ENCODE results near the gene ENO1. TPM values are rescaled to one million over a fixed set of nuclear protein-coding genes. Genes with fewer than 3 reads are reported as not detected.
A peak's percentile ranks its signal among the peaks of the same experiment; 100 is the strongest.
"Not testable (repeated sequence)": the region's sequence is repeated elsewhere in the genome, so short reads cannot be mapped to it uniquely, and the experiment has no call there.

Gene ENO1
- total RNA-seq: 100 to 1,000 TPM; 383 to 734 (median 494) TPM
- long read RNA-seq, donor 1, transcript ENO1-201 (12 exons, 1,781 nt): major isoform, 671 of 821 reads
- long read RNA-seq, donor 1, transcript ENO1-203 (9 exons, 2,548 nt): minor isoform, 5 of 821 reads
- long read RNA-seq, donor 1, partial matches to known transcripts: 113 of 821 reads
- long read RNA-seq, donor 1, other reads (novel, unspliced or antisense): 28 of 821 reads
- long read RNA-seq, donor 2, transcript ENO1-201 (12 exons, 1,781 nt): major isoform, 1,088 of 1,153 reads
- long read RNA-seq, donor 2, partial matches to known transcripts: 38 of 1,153 reads
- long read RNA-seq, donor 2, other reads (novel, unspliced or antisense): 26 of 1,153 reads

DNA sequence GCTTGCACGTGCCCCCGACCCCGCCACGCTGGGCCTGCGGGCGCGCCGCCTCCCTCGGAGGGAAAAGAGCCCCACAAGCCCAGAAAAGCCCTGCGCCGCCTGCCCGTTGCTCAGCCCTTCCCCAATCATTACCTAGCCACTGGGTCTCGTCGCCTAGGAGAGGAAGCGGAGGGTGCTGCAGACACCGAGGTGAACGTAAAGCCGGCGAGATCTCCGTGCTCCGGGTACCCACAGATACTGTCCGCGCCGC, at the start of gene ENO1:
ENO1 (minus strand) TSS at position 239 of the 250 bp plus-strand sequence. CDS start 3,778 bp downstream, outside the sequence.
- TF ChIP-seq, protein P1, sequence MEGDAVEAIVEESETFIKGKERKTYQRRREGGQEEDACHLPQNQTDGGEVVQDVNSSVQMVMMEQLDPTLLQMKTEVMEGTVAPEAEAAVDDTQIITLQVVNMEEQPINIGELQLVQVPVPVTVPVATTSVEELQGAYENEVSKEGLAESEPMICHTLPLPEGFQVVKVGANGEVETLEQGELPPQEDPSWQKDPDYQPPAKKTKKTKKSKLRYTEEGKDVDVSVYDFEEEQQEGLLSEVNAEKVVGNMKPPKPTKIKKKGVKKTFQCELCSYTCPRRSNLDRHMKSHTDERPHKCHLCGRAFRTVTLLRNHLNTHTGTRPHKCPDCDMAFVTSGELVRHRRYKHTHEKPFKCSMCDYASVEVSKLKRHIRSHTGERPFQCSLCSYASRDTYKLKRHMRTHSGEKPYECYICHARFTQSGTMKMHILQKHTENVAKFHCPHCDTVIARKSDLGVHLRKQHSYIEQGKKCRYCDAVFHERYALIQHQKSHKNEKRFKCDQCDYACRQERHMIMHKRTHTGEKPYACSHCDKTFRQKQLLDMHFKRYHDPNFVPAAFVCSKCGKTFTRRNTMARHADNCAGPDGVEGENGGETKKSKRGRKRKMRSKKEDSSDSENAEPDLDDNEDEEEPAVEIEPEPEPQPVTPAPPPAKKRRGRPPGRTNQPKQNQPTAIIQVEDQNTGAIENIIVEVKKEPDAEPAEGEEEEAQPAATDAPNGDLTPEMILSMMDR (IDR thresholded peaks at IDR 0.05): no peak
- ATAC-seq (peak; percentile 0), DNase-seq (no peak)
- Histone ChIP-seq H3K4me1 (ENCODE audit: low read depth) (peaks cover 54% of the 10 kb centered on the region), H3K4me3 (peak within 1 kb of the TSS; percentile 90), H3K36me3 (ENCODE audit: low read depth) (no peaks in the 10 kb centered on the region), H3K9me3 (no peaks in the 10 kb centered on the region)
- intact Hi-C loops (cut with DNase I, micrococcal nuclease): no loop called here

DNA sequence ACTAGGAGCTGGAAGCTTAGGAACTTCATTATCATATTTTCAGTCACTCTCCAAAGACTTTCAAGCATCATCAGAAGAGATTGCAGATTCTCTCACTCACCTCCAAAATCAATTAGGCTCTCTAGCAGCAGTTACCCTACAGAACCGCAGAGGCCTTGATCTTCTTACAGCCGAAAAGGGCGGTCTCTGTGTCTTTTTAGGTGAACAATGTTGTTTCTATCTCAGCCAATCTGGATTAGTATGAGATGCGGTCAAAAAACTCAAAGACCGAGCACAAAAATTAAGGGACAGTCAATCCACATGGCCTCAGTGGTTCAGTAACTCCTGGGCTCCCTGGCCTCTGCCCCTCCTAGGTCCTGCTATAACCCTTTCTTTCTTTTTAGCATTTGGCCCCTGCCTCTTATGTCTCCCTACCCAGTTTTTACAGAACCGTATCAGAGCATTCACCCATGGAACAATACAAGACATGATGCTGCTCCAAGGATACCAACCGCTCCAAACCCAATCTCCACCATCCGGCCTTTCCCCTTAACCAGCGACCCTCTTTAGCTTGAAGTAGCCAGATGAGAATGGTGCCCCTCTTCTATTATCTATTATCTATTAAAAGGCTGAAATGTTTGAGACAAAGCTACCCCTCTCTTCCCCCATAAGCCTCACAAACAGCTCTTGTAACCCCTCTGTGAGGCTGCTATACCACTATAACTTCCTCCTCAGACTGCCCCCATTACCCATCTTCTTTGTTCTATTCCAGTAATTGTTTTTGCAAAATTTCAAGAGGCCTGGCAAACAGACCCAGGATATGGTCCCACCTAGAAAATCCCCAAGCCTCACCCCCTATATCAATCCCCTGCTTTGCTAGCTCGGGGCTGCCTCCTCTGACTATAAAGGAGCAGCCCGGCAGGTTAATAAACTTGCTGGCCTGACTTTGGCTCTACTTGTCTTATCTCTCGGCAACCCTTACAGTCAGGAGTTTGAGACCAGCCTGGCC, 48.5 kb upstream of the ENO1 start:
- TF ChIP-seq, protein P1 (IDR thresholded peaks at IDR 0.05): no peak
- no peaks in the 10 kb centered on the region for H3K9me3 ChIP-seq
- no peaks in the 10 kb centered on the region for H3K4me1 ChIP-seq (ENCODE audit: low read depth)
- no peaks in the 10 kb centered on the region for H3K36me3 ChIP-seq (ENCODE audit: low read depth)
- intact Hi-C loops (cut with DNase I, micrococcal nuclease): loop anchor here in 1 of 2 donors (10.0 kb wide), 1 partner anchor 58 kb away; no protein-coding TSS in a partner anchor
- ATAC-seq (no peak), DNase-seq (no peak)
- H3K4me3 ChIP-seq: no peak overlapping the region

DNA sequence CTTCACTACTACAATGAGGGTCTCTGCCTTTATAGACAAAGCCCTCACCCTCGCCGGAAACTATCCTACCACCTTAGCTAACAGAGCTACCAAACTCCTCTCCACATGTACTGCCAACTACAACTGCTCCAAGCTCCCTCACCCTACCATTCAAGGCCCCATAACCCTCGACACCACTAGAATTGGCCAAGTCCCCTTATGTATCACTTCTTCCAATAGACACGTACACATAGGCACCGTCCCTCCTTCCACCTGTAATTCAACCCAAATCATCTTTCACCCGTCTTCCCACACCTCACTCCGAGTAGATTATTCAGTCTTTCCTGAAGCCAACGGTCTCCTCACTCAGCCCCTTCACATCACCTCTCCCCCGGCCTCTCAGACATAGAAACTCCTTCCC, 47.5 kb upstream of the ENO1 start:
- H3K4me1 ChIP-seq (ENCODE audit: low read depth): no peaks in the 10 kb centered on the region
- H3K9me3 ChIP-seq: no peaks in the 10 kb centered on the region
- H3K4me3 ChIP-seq: no peak overlapping the region
- DNase-seq: no peak
- ATAC-seq: no peak
- H3K36me3 ChIP-seq (ENCODE audit: low read depth): no peaks in the 10 kb centered on the region
- TF ChIP-seq, protein P1 (IDR thresholded peaks at IDR 0.05): no peak
- intact Hi-C loops (cut with DNase I, micrococcal nuclease): loop anchor here in 1 of 2 donors (10.0 kb wide), 1 partner anchor 59 kb away; no protein-coding TSS in a partner anchor

DNA sequence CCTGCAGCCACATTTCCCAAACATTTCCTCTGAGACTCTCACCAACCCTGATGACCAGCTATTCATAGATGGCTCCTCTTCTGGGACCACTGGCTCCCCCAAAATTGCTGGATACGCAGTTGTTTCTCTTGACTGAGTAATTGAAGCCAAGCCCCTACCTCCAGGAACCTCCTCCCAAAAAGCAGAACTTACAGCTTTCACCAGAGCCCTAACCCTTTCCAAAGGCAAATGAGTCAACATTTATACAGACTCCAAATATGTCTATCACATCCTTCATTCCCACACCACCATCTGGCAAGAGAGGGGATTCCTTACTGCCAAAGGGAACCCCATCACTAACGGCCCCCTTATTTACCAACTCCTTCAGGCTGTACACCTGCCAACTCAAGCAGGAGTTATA, 46.9 kb upstream of the ENO1 start:
- H3K9me3 ChIP-seq: no peaks in the 10 kb centered on the region
- ATAC-seq (no peak), DNase-seq (no peak)
- no peaks in the 10 kb centered on the region for H3K4me1 ChIP-seq (ENCODE audit: low read depth)
- no peak overlapping the region for H3K4me3 ChIP-seq
- intact Hi-C loops (cut with DNase I, micrococcal nuclease): loop anchor here in 1 of 2 donors (10.0 kb wide), 1 partner anchor 59 kb away; no protein-coding TSS in a partner anchor
- TF ChIP-seq, protein P1 (IDR thresholded peaks at IDR 0.05): no peak
- no peaks in the 10 kb centered on the region for H3K36me3 ChIP-seq (ENCODE audit: low read depth)

DNA sequence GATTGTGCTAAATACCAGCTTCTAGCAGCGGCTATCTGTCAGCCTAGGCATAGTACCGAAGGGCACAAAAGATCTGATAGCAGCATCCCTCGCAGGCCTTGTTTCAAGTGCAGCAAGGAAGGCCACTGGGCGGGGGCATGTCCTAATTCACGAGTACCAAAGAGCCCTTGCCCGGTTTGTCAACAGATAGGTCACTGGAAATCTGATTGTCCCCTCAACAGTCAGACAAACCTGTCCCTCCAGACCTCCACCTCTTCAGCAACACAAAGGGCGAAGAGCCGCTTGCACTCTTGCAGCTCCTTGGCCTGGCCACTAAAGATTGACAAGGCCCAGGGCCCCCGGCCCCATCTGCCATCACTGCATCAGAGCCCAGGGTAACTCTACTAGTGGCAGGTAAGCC, 44.5 kb upstream of the ENO1 start:
- ATAC-seq (no peak), DNase-seq (no peak)
- H3K36me3 ChIP-seq (ENCODE audit: low read depth): no peaks in the 10 kb centered on the region
- H3K4me3 ChIP-seq: no peak overlapping the region
- TF ChIP-seq, protein P1 (IDR thresholded peaks at IDR 0.05): no peak
- intact Hi-C loops (cut with DNase I, micrococcal nuclease): loop anchor here (5.0 to 10.0 kb wide), 3 partner anchors 59 to 174 kb away; no protein-coding TSS in a partner anchor
- no peaks in the 10 kb centered on the region for H3K9me3 ChIP-seq
- no peaks in the 10 kb centered on the region for H3K4me1 ChIP-seq (ENCODE audit: low read depth)

DNA sequence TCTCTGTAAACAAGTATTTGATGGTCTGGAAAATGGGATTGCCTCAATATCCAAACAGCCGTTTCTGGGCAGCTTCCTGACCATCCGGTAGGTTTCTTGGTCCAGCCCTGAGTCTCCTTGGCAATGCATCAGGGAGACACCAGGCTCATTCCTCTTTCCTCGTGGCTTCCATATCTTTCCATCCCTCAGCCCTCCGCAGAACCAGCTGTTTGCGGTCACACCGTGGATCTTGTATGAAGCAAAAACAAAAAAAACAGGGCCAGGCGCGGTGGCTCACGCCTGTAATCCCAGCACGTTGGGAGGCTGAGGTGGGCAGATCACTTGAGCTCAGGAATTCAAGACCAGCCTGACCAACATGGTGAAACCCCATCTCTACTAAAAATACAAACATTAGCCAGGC, 39.0 kb upstream of the ENO1 start:
- H3K4me1 ChIP-seq (ENCODE audit: low read depth); DNase-seq; ATAC-seq; H3K9me3 ChIP-seq; H3K4me3 ChIP-seq; H3K36me3 ChIP-seq (ENCODE audit: low read depth): not testable (repeated sequence)
- intact Hi-C loops (cut with DNase I, micrococcal nuclease): loop anchor here in 1 of 2 donors (5.0 kb wide), 1 partner anchor 90 kb away; no protein-coding TSS in a partner anchor
